Right renal pelvis (tissue), 4 donors: Measurements from ENCODE around the gene OR6C68. TPM values are rescaled to one million over a fixed set of nuclear protein-coding genes. Genes with fewer than 3 reads are reported as not detected.
"Not testable (repeated sequence)": the region's sequence is repeated elsewhere in the genome, so short reads cannot be mapped to it uniquely, and the experiment has no call there.

Source experiments
- DNase-seq, 4 donors: peaks; one replicate each; pipeline ENCODE4 v3.0.0-alpha.2; 2013; ENCODE audit warnings: low read depth in 4 of 4, low spot score in 3 of 4, missing footprints in 1 of 4
- polyA plus RNA-seq, 4 donors: library from polyadenylated mRNA; unstranded; fragments of 120-200 nt; gene quantifications; one replicate each; pipeline ENCODE4 v1.2.1, GENCODE V29; 2013; ENCODE audit not compliant: insufficient read length in 4 of 4

The OR6C68 gene
- polyA plus RNA-seq, result not detected

GRCh38 chr12:55492078-55492477 lies at the start of gene OR6C68:
TSS of gene OR6C68 (plus strand) at chr12:55492378. CDS start at chr12:55492378, 0 bp downstream.
- DNase-seq, result no peak

GRCh38 chr12:55443776-55444175 lies 48.4 kb upstream of the OR6C68 start, which contains the start of gene OR6C2:
TSS of gene OR6C2 (plus strand) at chr12:55444076. CDS start at chr12:55452214, 8,138 bp downstream.
- no peak for DNase-seq

GRCh38 chr12:55445357-55445756 lies 46.8 kb upstream of the OR6C68 start:
- no peak for DNase-seq

- no peak for DNase-seq
Observed at GRCh38 chr12:55446326-55446725, 45.9 kb upstream of the OR6C68 start.

GRCh38 chr12:55448825-55449224 lies 43.4 kb upstream of the OR6C68 start:
- DNase-seq, result no peak

GRCh38 chr12:55464926-55465325 lies 27.3 kb upstream of the OR6C68 start:
- not testable (repeated sequence) for DNase-seq

- no peak for DNase-seq
Observed at GRCh38 chr12:55467836-55468235, 24.3 kb upstream of the OR6C68 start.

GRCh38 chr12:55469291-55469690 lies 22.9 kb upstream of the OR6C68 start:
- no peak for DNase-seq

GRCh38 chr12:55470088-55470829 lies 21.9 kb upstream of the OR6C68 start, which contains the start of gene OR6C70:
TSS of gene OR6C70 (minus strand) at chr12:55470138. CDS start at chr12:55470138, 0 bp downstream.
- no peak for DNase-seq

- DNase-seq, result no peak
Observed at GRCh38 chr12:55472264-55472663, 19.9 kb upstream of the OR6C68 start.

- not testable (repeated sequence) for DNase-seq
Observed at GRCh38 chr12:55479136-55479535, 13.0 kb upstream of the OR6C68 start.

- not testable (repeated sequence) for DNase-seq
Observed at GRCh38 chr12:55484284-55484683, 7.9 kb upstream of the OR6C68 start.

GRCh38 chr12:55495490-55495889 lies 3.3 kb downstream of the OR6C68 start:
- no peak for DNase-seq

- no peak for DNase-seq
Observed at GRCh38 chr12:55499231-55499630, 7.1 kb downstream of the OR6C68 start.

GRCh38 chr12:55499810-55500252 lies 7.7 kb downstream of the OR6C68 start:
- DNase-seq, result peak in 2 of 4 donors; percentile 5 to 19

- no peak for DNase-seq
Observed at GRCh38 chr12:55501601-55502000, 9.4 kb downstream of the OR6C68 start.

- DNase-seq, result no peak
Observed at GRCh38 chr12:55515696-55516095, 23.5 kb downstream of the OR6C68 start.

- DNase-seq, result no peak
Observed at GRCh38 chr12:55516391-55516790, 24.2 kb downstream of the OR6C68 start.
